Mesodermal cell (in vitro differentiated cells): ENCODE results near the gene PREX1.
A peak's percentile ranks its signal among the peaks of the same experiment; 100 is the strongest.

Experiments
- H3K27ac ChIP-seq: 2 replicates; pipeline ENCODE4 v1.7.0; 2013; ENCODE audit warnings: mild to moderate bottlenecking, low read depth, low read length, moderate library complexity; ENCODE audit not compliant: severe bottlenecking
- H3K36me3 ChIP-seq: 2 replicates; pipeline ENCODE4 v1.7.1; 2013; ENCODE audit warnings: mild to moderate bottlenecking, low read length, moderate library complexity; ENCODE audit not compliant: control insufficient read depth, insufficient read depth
- H3K4me1 ChIP-seq: one replicate; pipeline ENCODE4 v1.7.1; 2013; ENCODE audit warnings: mild to moderate bottlenecking, low read length; ENCODE audit not compliant: insufficient read depth, control insufficient read depth, poor library complexity, severe bottlenecking
- H3K4me3 ChIP-seq: 2 replicates; pipeline ENCODE4 v1.7.0; 2013; ENCODE audit warnings: low read length, control low read depth, mild to moderate bottlenecking; ENCODE audit not compliant: insufficient read depth, poor library complexity, severe bottlenecking; ENCODE audit errors: extremely low read depth
- H3K9me3 ChIP-seq: 2 replicates; pipeline ENCODE4 v1.7.1; 2013; ENCODE audit warnings: mild to moderate bottlenecking, low read length, moderate library complexity; ENCODE audit not compliant: control insufficient read depth
- WGBS, 2 experiments: methylation state at CpG; one replicate each; pipeline ENCODE4 v1.1.5; 2013; ENCODE audit warnings: missing lambda C conversion rate in 2 of 2; ENCODE audit not compliant: insufficient coverage in 2 of 2; 5-methylcytosine and 5-hydroxymethylcytosine counted together

Gene PREX1

DNA sequence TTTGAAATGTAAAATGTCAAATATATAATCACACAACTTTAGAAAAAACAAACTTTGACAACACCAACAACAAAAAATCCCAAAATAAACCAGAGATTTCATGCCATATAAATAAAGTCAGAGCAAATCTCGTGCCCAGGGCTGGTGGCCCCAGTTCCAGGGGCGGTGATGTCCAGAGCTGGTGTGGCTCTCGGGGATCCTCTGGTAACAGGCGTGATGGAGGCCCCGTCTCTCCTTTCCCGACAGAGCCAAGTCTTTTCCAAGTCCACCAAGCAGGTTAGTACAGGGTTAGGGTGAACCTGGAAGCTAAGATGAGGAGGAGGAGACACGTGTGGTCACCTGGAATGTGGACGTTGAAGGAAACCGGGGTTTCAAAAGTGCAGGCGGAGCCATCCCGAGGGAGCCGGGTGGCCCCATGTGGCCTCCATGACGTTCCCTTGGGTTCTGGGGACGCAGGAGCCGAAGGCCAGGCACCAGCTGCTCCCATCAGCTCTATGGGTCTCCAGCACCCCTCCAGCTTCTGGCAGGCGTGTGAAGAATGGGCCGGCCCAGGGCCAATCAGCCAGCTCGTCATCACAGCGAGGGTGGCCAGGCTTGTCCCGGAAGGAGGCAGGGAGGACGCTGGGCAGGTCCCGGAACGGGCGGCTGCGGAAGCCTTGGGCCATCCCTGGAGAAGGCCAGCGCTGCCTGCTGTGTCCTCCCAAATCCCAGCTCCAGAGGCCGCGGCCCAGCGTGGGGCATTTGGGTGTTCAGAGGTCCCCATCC lies 202.5 kb downstream of the PREX1 start:
- no peak overlapping the region for H3K4me3 ChIP-seq
- WGBS, 2 experiments = 92 to 93% methylated on average over 26 to 27 of the region's 29 CpGs
- no peak overlapping the region for H3K27ac ChIP-seq
- peaks cover 2% of the 10 kb centered on the region for H3K4me1 ChIP-seq
- peaks cover 16% of the 10 kb centered on the region for H3K36me3 ChIP-seq
- H3K9me3 ChIP-seq = no peaks in the 10 kb centered on the region

- Histone ChIP-seq H3K9me3 (no peaks in the 10 kb centered on the region), H3K4me1 (peaks cover 5% of the 10 kb centered on the region), H3K4me3 (no peak overlapping the region), H3K36me3 (peaks cover 16% of the 10 kb centered on the region), H3K27ac (no peak overlapping the region)
- WGBS, 2 experiments = 78 to 91% methylated on average over 10 to 14 of the region's 23 CpGs
Observed at GRCh38 chr20:48624315-48625020, 203.3 kb downstream of the PREX1 start.

DNA sequence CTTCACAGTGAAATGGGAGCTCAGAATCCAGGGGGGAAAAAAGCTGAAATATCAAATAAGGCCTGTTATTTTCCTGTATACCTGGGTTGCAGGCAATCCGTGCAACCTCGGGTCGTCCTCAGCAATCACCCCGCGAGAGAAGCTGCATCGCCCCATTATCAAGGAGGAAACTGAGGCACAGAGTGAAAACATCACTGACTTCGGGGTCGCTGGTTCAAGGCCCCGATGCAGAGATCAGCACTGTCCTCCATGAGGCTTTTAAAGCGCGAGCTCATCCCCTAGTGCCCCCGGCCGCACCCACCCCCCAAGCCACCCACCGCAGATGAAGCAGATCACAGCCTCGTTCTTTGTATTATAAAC lies 203.9 kb downstream of the PREX1 start:
- Histone ChIP-seq H3K9me3 (no peaks in the 10 kb centered on the region), H3K27ac (no peak overlapping the region), H3K36me3 (peaks cover 16% of the 10 kb centered on the region), H3K4me1 (peaks cover 5% of the 10 kb centered on the region), H3K4me3 (no peak overlapping the region)
- 98% methylated on average over 8 of the region's 15 CpGs for WGBS, 2 experiments

GRCh38 chr20:48623176-48623905 lies 204.5 kb downstream of the PREX1 start:
- H3K4me3 ChIP-seq = no peak overlapping the region
- no peak overlapping the region for H3K27ac ChIP-seq
- H3K4me1 ChIP-seq = peaks cover 5% of the 10 kb centered on the region
- peaks cover 16% of the 10 kb centered on the region for H3K36me3 ChIP-seq
- 89 to 99% methylated on average over 9 to 14 of the region's 16 CpGs for WGBS, 2 experiments
- H3K9me3 ChIP-seq = no peaks in the 10 kb centered on the region

GRCh38 chr20:48622421-48622820 lies 205.4 kb downstream of the PREX1 start:
- H3K4me1 ChIP-seq = peaks cover 5% of the 10 kb centered on the region
- 86 to 91% methylated on average over 10 to 11 of the region's 11 CpGs for WGBS, 2 experiments
- no peaks in the 10 kb centered on the region for H3K9me3 ChIP-seq
- no peak overlapping the region for H3K27ac ChIP-seq
- H3K36me3 ChIP-seq = peaks cover 16% of the 10 kb centered on the region
- no peak overlapping the region for H3K4me3 ChIP-seq

GRCh38 chr20:48621376-48622078 lies 206.3 kb downstream of the PREX1 start:
- H3K9me3 ChIP-seq = no peaks in the 10 kb centered on the region
- H3K4me3 ChIP-seq = no peak overlapping the region
- H3K27ac ChIP-seq = no peak overlapping the region
- H3K4me1 ChIP-seq = peaks cover 5% of the 10 kb centered on the region
- 81 to 86% methylated on average over 19 of the region's 23 CpGs for WGBS, 2 experiments
- H3K36me3 ChIP-seq = peaks cover 16% of the 10 kb centered on the region

DNA sequence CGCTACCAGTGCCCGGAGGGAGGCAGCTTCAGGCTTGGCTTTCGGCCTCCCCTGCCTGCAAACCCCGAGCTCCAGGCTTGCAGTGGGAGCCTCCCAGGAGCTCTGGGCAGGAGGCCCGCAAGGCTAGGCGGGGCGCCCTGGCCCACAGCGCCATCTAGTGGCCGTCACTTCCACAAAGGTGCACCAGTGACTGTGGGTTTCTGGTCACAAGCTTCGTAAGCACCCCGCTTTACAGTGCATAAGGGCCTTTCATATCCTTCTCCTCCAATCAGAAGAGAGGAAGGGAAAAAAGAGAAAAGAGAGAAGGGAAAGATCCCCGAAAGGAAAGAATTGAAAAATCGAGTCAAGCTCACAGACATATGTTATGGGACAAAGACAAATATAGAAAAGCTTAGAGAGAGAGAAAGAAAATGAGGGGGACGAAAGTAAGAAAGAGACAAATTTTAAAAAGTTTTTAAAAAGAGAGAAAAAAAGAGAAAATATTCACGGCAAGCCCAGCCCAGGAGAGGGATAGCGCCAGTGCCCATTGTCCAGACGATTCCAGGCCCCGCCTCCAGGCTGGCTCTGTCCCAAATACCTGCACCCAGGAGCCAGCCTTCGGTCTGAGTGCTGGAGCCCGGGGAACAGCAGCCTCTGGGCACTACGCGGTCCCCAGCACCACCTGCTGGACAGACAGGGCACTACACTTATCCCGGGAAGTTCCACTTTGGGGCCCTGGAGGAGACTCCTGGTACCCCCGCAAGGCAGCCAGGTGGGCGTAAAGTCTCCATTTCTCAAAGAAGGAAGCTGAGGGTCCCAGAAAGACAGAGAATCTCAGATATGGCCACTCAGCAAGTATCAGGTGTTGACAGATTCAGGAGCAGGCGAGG lies 207.1 kb downstream of the PREX1 start:
- WGBS, 2 experiments = 11 to 18% methylated on average over 10 to 21 of the region's 26 CpGs
- Histone ChIP-seq H3K9me3 (no peaks in the 10 kb centered on the region), H3K36me3 (peaks cover 8% of the 10 kb centered on the region), H3K27ac (no peak overlapping the region), H3K4me1 (peaks cover 5% of the 10 kb centered on the region), H3K4me3 (peak overlapping the region; percentile 30)

DNA sequence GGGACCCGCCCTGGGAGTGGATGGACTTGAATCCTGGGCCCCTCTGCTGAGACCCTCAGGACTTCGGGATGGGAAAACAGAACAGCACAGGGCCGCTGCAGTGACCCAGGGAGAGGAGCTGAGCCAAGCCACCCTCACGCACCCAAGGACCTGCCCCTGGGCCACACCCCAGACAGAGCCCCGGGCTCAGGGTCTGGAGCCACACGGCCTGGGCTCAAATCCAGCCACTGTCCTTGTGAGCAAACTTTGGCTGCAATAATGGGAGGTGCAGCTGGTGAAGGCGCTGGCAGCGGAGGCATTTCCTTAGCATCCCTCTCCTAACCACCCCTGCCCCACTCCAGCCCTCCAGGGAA lies 207.7 kb downstream of the PREX1 start:
- Histone ChIP-seq H3K27ac (no peak overlapping the region), H3K36me3 (peaks cover 2% of the 10 kb centered on the region), H3K9me3 (no peaks in the 10 kb centered on the region), H3K4me3 (no peak overlapping the region), H3K4me1 (peaks cover 5% of the 10 kb centered on the region)
- WGBS, 2 experiments = 89 to 91% methylated on average over 6 to 7 of the region's 8 CpGs

- 86 to 89% methylated on average over 12 to 16 of the region's 17 CpGs for WGBS, 2 experiments
- no peaks in the 10 kb centered on the region for H3K9me3 ChIP-seq
Observed at GRCh38 chr20:48619126-48620101, 208.4 kb downstream of the PREX1 start.

More at GRCh38 chr20:48619126-48620101, 208.4 kb downstream of the PREX1 start:
- Histone ChIP-seq H3K4me3 (no peak overlapping the region), H3K27ac (no peak overlapping the region), H3K36me3 (no peaks in the 10 kb centered on the region), H3K4me1 (peaks cover 5% of the 10 kb centered on the region)
